GM12878 (cell line): ENCODE results near the gene PRSS36. TPM values are rescaled to one million over a fixed set of nuclear protein-coding genes. Genes with fewer than 3 reads are reported as not detected.

Experiments
- ATAC-seq: fragments of 200-7000 bp; cut with Tn5 transposase; 3 replicates; pipeline ENCODE4 v1.9.1; 2020; ENCODE audit warnings: mild to moderate bottlenecking, moderate library complexity
- BruUV-seq: library from RNA; stranded (reverse); fragments of 400-500 nt; replicated peaks from 2 replicates; lab custom pipeline; 2021; lab: Mats Ljungman, UMichigan
- CTCF ChIA-PET: fragments of 300-600 bp; sonication (Branson Sonifier 250); formaldehyde crosslinking; extraction: SDS; loops from one replicate; lab custom pipeline; 2021; ENCODE audit warnings: inconsistent platforms; lab: Yijun Ruan, JAX
- POLR2A ChIA-PET: fragments of 350-600 bp; formaldehyde crosslinking; extraction: SDS; loops from one replicate; lab custom pipeline; 2021; ENCODE audit warnings: inconsistent platforms; lab: Charles Lee
- RAD21 ChIA-PET: fragments of 300-600 bp; sonication (Branson Sonifier 250); formaldehyde crosslinking; loops from one replicate; lab custom pipeline; 2023; ENCODE audit warnings: antibody characterized with exemption; ENCODE audit not compliant: unreplicated experiment; lab: Charles Lee
- SMC1A ChIA-PET: fragments of 300-600 bp; sonication (Branson Sonifier 250); formaldehyde crosslinking; loops from one replicate; lab custom pipeline; 2023; ENCODE audit not compliant: unreplicated experiment, uncharacterized antibody; lab: Charles Lee
- DNase-seq: peaks from one replicate; pipeline ENCODE4 v3.0.0-alpha.2; 2011; ENCODE audit warnings: low read depth, low spot score
- FAIRE-seq: peaks from 3 replicates; lab custom pipeline; 2011; peaks lifted over from hg19 to GRCh38; lab: Jason Lieb, UNC
- H2AFZ ChIP-seq: 2 replicates; pipeline ENCODE4 v1.6.0; 2011; ENCODE audit warnings: low read depth, low read length, control low read depth; ENCODE audit not compliant: control insufficient read depth
- H3K27ac ChIP-seq: 2 replicates; pipeline ENCODE4 v1.5.1; 2011; ENCODE audit warnings: control low read depth; ENCODE audit not compliant: control insufficient read depth, insufficient read depth
- H3K27me3 ChIP-seq, 2 experiments: replicated peaks in 1 of 2; 2 replicates each; pipeline versions ENCODE4 v1.6.0 to v1.6.1; 2011; ENCODE audit warnings: low read length in 1 of 2; ENCODE audit not compliant: control insufficient read depth in 2 of 2, insufficient read depth in 2 of 2
- H3K36me3 ChIP-seq, 2 experiments: 2 replicates each; pipeline ENCODE4 v1.5.1; 2011; ENCODE audit warnings: low read length in 1 of 2; ENCODE audit not compliant: control insufficient read depth in 2 of 2, insufficient read depth in 2 of 2
- H3K4me1 ChIP-seq: 2 replicates; pipeline ENCODE4 v1.6.1; 2011; ENCODE audit warnings: mild to moderate bottlenecking, low read length, moderate library complexity, mixed read lengths; ENCODE audit not compliant: control insufficient read depth, insufficient read depth
- H3K4me2 ChIP-seq: 2 replicates; pipeline ENCODE4 v1.6.0; 2011; ENCODE audit warnings: control low read depth; ENCODE audit not compliant: control insufficient read depth, insufficient read depth
- H3K4me3 ChIP-seq: fragments of 200-600 bp; sonication (generic); 2 replicates; pipeline ENCODE4 v1.5.1; 2016
- H3K79me2 ChIP-seq: 2 replicates; pipeline ENCODE4 v1.6.0; 2011; ENCODE audit warnings: low read length; ENCODE audit not compliant: control insufficient read depth, insufficient read depth
- H3K9ac ChIP-seq: 2 replicates; pipeline ENCODE4 v1.8.0; 2011; ENCODE audit warnings: low read length, control low read depth, mixed read lengths; ENCODE audit not compliant: control insufficient read depth, insufficient read depth
- H3K9me3 ChIP-seq: replicated peaks from 3 replicates; pipeline ENCODE4 v1.5.1; 2011; ENCODE audit warnings: mild to moderate bottlenecking, low read length; ENCODE audit not compliant: control insufficient read depth, insufficient read depth
- H4K20me1 ChIP-seq: 2 replicates; pipeline ENCODE4 v1.6.0; 2011; ENCODE audit not compliant: control insufficient read depth, insufficient read depth
- EP300 ChIP-seq, 2 experiments: fragments of 150-350 bp in 1 of 2; IDR thresholded peaks; 2 replicates each; pipeline ENCODE4 v1.6.1; 2011 to 2012; ENCODE audit warnings: low read depth in 2 of 2, low read length in 2 of 2, borderline replicate concordance in 1 of 2, improper control_type of control experiment in 1 of 2, inconsistent platforms in 1 of 2; ENCODE audit not compliant: control insufficient read depth in 1 of 2
- FOXM1 ChIP-seq: IDR thresholded peaks from 2 replicates; pipeline ENCODE4 v1.6.1; 2012; ENCODE audit warnings: low read depth, mild to moderate bottlenecking, inconsistent platforms, low read length, moderate library complexity
- HDAC2 ChIP-seq: fragments of 200-600 bp; sonication (generic); IDR thresholded peaks from 2 replicates; pipeline ENCODE4 v1.6.1; 2017
- HDAC6 ChIP-seq: fragments of 200-600 bp; sonication (generic); IDR thresholded peaks from one replicate; pipeline ENCODE4 v1.8.0; 2017; ENCODE audit warnings: antibody characterized with exemption; ENCODE audit not compliant: unreplicated experiment
- KDM1A ChIP-seq: fragments of 200-600 bp; sonication (generic); IDR thresholded peaks from 2 replicates; pipeline ENCODE4 v1.6.1; 2016; ENCODE audit warnings: borderline replicate concordance
- NFYB ChIP-seq: IDR thresholded peaks from 2 replicates; pipeline ENCODE4 v1.6.1; 2011; ENCODE audit warnings: low read depth, mild to moderate bottlenecking, low read length, improper control_type of control experiment, moderate library complexity; ENCODE audit not compliant: insufficient read depth
- RCOR1 ChIP-seq: conservative IDR thresholded peaks from 2 replicates; pipeline ENCODE4 v1.6.1; 2012; ENCODE audit warnings: low read depth, low read length, improper control_type of control experiment
- RFX5 ChIP-seq: IDR thresholded peaks from 2 replicates; pipeline ENCODE4 v1.6.1; 2011; ENCODE audit warnings: low read depth, low read length, improper control_type of control experiment
- SP1 ChIP-seq: IDR thresholded peaks from one replicate; pipeline ENCODE4 v1.6.1; 2011; ENCODE audit warnings: low read depth, low read length
- TARDBP ChIP-seq: IDR thresholded peaks from 2 replicates; pipeline ENCODE4 v1.6.1; 2016; ENCODE audit warnings: borderline replicate concordance
- WGBS: methylation state at CpG from one replicate; pipeline ENCODE4 v1.1.6; 2016; ENCODE audit warnings: low lambda C conversion rate; ENCODE audit not compliant: insufficient replicate concordance, insufficient coverage; ENCODE audit errors: missing lambda C conversion rate; 5-methylcytosine and 5-hydroxymethylcytosine counted together
- in situ Hi-C: fragments of 300-500 bp; cut with MboI; formaldehyde crosslinking; loops from 9 replicates; pipeline ENCODE4 v1.14.3; 2018; ENCODE audit warnings: mixed read lengths
- intact Hi-C: fragments of 100-400 bp; cut with micrococcal nuclease; formaldehyde crosslinking; loops from one replicate; pipeline ENCODE4 v1.14.2; 2022; ENCODE audit not compliant: unreplicated experiment
- polyA plus RNA-seq, 11 experiments: library from polyadenylated mRNA; depleted of rRNA in 4 of 11; unstranded in 6 of 11; stranded (reverse) in 5 of 11; fragments of >200 nt; fragmentation: Nextera tagmentation in 4 of 11; fragmentation: Illumina TruSeq in 1 of 11; extraction: Ambion mirVana in 4 of 11; extraction: Trizol in 1 of 11; gene quantifications; 1 replicate in 1 of 11; 2 replicates in 10 of 11; pipeline versions ENCODE4 v1.2.1 to v1.2.3, GENCODE V29; 2011 to 2016; ENCODE audit warnings: inconsistent platforms in 2 of 11, missing spikeins in 2 of 11, low read depth in 1 of 11
- total RNA-seq, 4 experiments: library from RNA; depleted of rRNA in 3 of 4; stranded (reverse); fragments of >200 nt in 3 of 4; fragmentation: Illumina TruSeq in 1 of 4; extraction: Trizol in 1 of 4; gene quantifications; 2 replicates each; pipeline versions ENCODE4 v1.2.1 to v1.2.3, GENCODE V29; 2013 to 2021
- TF ChIP-seq, protein P1 (sequence below): fragments of 450-650 bp; IDR thresholded peaks from 2 replicates; pipeline ENCODE4 v1.6.1; 2018; ENCODE audit warnings: mild to moderate bottlenecking, low read depth, moderate library complexity; ENCODE audit not compliant: partially characterized antibody
- TF ChIP-seq, protein P2 (sequence below): IDR thresholded peaks from 2 replicates; pipeline ENCODE4 v1.6.1; 2012; ENCODE audit warnings: low read length, inconsistent platforms
- TF ChIP-seq, protein P3 (sequence below): fragments of 450-650 bp; IDR thresholded peaks from 2 replicates; pipeline ENCODE4 v1.6.1; 2018; ENCODE audit warnings: borderline replicate concordance, mild to moderate bottlenecking; ENCODE audit not compliant: partially characterized antibody

The PRSS36 gene
- total and polyA plus RNA-seq, 10 of the 15 experiments (the other 5 are each of a cell fraction or from before 2014, with no cell fraction given) = 0.11 to 1.1 (median 0.17) TPM; not detected in 3

DNA sequence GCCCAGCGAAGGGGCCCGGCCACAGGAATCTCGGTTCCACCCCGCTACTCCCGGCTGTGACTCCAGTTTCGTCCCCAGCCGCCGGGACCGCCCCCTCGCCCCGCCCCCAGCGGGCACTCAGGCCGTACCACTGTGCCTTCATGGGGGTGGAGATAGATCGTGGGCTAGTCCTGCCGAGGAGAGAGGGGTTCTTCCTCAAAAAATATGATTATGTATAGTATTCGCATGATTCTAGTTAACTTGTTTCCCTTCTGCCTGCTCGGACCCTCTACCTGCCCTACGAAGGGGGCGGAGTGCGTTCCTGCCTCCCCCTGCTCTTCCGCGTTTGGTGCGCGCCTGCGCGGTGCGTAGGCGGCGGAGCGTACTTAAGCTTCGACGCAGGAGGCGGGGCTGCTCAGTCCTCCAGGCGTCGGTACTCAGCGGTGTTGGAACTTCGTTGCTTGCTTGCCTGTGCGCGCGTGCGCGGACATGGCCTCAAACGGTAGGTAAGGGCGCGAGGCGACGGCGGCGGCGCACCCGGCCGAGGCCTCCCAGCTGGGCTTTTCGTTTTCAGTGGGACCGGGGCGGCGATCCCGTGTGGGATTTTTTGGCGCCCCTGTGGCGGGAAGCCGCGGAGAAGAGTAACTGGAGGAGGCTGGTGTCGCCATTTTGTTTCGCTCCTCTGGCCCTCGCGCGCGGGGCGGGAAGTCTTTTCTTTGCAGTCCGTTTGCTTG is 30.0 kb upstream of the PRSS36 start, which contains the start of gene FUS:
Gene FUS (plus strand): TSS at position 393 of the 713 bp plus-strand sequence. CDS start 76 bp downstream, at position 469.
- H4K20me1 ChIP-seq = peaks cover 26% of the 10 kb centered on the region
- peak within 1 kb of the TSS; percentile 100 for H3K4me2 ChIP-seq
- 0 out of 3 replicates have a peak, but pooled peaks cover 1% of the 10 kb centered on the region for H3K9me3 ChIP-seq
- H3K4me1 ChIP-seq = peaks cover 22% of the 10 kb centered on the region
- peaks cover 53% of the 10 kb centered on the region for H3K79me2 ChIP-seq
- peak within 1 kb of the TSS; percentile 98 for H3K27ac ChIP-seq
- peak; percentile 50 for DNase-seq
- RAD21 ChIA-PET = interaction anchor here (1.1 to 2.6 kb wide), 6 partner anchors 22 to 280 kb away, joined by 3 to 20 read pairs (median 4); partner anchors contain the start of genes ARMC5, PYCARD and ZNF668
- peak; percentile 78 for ATAC-seq
- in situ Hi-C loops (no loop called here), intact Hi-C loops (loop anchor here (5.0 to 10.0 kb wide), 2 partner anchors 183 to 695 kb away; partner anchors contain the start of gene ZNF267)
- SMC1A ChIA-PET = interaction anchor here (0.9 to 2.1 kb wide), 10 partner anchors 12 to 689 kb away, joined by 3 to 6 read pairs (median 4); partner anchors contain the start of genes PYCARD, ZNF646 and ZNF668
- H3K36me3 ChIP-seq = peaks cover 9 to 12% of the 10 kb centered on the region in 2 experiments
- under 1% methylated on average over 69 of the region's 69 CpGs for WGBS
- CTCF ChIA-PET = interaction anchor here (0.6 to 2.5 kb wide), 6 partner anchors 23 to 263 kb away, joined by 3 to 13 read pairs (median 5); partner anchors contain the start of genes PYCARD, PYDC1 and ZNF843
- BruUV-seq = no TSS peak
- peak within 1 kb of the TSS; percentile 99 for H2AFZ ChIP-seq
- peak within 1 kb of the TSS; percentile 87 for H3K4me3 ChIP-seq
- H3K9ac ChIP-seq = peak within 1 kb of the TSS; percentile 91
- POLR2A ChIA-PET = interaction anchor here (0.5 to 2.5 kb wide), 13 partner anchors 9 to 432 kb away, joined by 3 to 26 read pairs (median 3); partner anchors contain the start of genes ARMC5, KAT8, PHKG2 and PYCARD
- no peaks in the 10 kb centered on the region for H3K27me3 ChIP-seq
- FAIRE-seq = peak; percentile 91
- TF ChIP-seq HDAC6 (peak; percentile 99), SP1 (peak; percentile 89), KDM1A (no peak), RFX5 (no peak), TARDBP (peak; percentile 59; the same call in 1 of the 2 replicates), EP300 (IDR thresholded peaks at IDR 0.05; ENCODE audit: borderline replicate concordance in 1 of 2, control insufficient read depth in 1 of 2, low read depth in 2 of 2, low read length in 2 of 2) (no peak), FOXM1 (peak; percentile 84), NFYB (no peak), HDAC2 (no peak), RCOR1 (no peak)
- TF ChIP-seq, protein P1, sequence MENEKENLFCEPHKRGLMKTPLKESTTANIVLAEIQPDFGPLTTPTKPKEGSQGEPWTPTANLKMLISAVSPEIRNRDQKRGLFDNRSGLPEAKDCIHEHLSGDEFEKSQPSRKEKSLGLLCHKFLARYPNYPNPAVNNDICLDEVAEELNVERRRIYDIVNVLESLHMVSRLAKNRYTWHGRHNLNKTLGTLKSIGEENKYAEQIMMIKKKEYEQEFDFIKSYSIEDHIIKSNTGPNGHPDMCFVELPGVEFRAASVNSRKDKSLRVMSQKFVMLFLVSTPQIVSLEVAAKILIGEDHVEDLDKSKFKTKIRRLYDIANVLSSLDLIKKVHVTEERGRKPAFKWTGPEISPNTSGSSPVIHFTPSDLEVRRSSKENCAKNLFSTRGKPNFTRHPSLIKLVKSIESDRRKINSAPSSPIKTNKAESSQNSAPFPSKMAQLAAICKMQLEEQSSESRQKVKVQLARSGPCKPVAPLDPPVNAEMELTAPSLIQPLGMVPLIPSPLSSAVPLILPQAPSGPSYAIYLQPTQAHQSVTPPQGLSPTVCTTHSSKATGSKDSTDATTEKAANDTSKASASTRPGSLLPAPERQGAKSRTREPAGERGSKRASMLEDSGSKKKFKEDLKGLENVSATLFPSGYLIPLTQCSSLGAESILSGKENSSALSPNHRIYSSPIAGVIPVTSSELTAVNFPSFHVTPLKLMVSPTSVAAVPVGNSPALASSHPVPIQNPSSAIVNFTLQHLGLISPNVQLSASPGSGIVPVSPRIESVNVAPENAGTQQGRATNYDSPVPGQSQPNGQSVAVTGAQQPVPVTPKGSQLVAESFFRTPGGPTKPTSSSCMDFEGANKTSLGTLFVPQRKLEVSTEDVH = peak; percentile 46
- TF ChIP-seq, protein P2, sequence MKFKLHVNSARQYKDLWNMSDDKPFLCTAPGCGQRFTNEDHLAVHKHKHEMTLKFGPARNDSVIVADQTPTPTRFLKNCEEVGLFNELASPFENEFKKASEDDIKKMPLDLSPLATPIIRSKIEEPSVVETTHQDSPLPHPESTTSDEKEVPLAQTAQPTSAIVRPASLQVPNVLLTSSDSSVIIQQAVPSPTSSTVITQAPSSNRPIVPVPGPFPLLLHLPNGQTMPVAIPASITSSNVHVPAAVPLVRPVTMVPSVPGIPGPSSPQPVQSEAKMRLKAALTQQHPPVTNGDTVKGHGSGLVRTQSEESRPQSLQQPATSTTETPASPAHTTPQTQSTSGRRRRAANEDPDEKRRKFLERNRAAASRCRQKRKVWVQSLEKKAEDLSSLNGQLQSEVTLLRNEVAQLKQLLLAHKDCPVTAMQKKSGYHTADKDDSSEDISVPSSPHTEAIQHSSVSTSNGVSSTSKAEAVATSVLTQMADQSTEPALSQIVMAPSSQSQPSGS = peak; percentile 15; the same call in 1 of the 2 replicates
- TF ChIP-seq, protein P3, sequence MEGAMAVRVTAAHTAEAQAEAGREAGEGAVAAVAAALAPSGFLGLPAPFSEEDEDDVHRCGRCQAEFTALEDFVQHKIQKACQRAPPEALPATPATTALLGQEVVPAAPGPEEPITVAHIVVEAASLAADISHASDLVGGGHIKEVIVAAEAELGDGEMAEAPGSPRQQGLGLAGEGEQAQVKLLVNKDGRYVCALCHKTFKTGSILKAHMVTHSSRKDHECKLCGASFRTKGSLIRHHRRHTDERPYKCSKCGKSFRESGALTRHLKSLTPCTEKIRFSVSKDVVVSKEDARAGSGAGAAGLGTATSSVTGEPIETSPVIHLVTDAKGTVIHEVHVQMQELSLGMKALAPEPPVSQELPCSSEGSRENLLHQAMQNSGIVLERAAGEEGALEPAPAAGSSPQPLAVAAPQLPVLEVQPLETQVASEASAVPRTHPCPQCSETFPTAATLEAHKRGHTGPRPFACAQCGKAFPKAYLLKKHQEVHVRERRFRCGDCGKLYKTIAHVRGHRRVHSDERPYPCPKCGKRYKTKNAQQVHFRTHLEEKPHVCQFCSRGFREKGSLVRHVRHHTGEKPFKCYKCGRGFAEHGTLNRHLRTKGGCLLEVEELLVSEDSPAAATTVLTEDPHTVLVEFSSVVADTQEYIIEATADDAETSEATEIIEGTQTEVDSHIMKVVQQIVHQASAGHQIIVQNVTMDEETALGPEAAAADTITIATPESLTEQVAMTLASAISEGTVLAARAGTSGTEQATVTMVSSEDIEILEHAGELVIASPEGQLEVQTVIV = peak; percentile 93
